ENCODE results near the gene FLVCR2.

DNA sequence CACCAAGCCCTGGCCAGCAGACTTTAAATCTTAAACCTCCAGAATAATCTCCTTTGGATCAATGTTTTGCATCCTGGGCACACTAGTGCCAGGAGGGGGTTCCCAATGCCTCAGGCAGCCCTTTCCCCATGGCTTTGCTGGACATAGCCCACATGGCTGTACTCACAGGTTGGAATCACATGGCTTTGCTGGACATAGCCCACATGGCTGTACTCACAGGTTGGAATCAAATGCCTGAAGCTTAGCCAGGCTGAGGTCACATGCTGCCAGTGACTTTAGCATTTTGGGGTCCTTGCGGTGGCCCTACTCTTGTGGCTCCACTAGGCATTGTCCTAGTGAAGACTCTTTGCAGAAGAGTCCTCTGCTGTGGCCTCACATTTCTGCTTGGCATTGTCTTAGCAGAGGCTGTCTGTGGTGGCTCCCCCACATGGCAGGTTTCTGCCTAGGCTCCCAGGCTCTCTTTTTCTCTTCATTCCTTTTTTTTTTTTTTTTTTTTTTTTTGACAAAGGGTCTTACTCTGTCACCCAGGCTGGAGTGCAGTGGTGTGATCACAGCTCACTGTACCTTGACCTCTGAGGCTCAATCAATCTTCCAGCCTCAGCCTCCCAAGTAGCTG is 13.0 kb downstream of the FLVCR2 start:
- TF ChIP-seq, protein P1, sequence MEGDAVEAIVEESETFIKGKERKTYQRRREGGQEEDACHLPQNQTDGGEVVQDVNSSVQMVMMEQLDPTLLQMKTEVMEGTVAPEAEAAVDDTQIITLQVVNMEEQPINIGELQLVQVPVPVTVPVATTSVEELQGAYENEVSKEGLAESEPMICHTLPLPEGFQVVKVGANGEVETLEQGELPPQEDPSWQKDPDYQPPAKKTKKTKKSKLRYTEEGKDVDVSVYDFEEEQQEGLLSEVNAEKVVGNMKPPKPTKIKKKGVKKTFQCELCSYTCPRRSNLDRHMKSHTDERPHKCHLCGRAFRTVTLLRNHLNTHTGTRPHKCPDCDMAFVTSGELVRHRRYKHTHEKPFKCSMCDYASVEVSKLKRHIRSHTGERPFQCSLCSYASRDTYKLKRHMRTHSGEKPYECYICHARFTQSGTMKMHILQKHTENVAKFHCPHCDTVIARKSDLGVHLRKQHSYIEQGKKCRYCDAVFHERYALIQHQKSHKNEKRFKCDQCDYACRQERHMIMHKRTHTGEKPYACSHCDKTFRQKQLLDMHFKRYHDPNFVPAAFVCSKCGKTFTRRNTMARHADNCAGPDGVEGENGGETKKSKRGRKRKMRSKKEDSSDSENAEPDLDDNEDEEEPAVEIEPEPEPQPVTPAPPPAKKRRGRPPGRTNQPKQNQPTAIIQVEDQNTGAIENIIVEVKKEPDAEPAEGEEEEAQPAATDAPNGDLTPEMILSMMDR (IDR thresholded peaks at IDR 0.05), result no peak
- TF ChIP-seq POLR2A (IDR thresholded peaks at IDR 0.05; ENCODE audit: low read depth), result no peak
- no peak for TF ChIP-seq POLR2AphosphoS5 (IDR thresholded peaks at IDR 0.05)
- no peak for TF ChIP-seq EP300 (IDR thresholded peaks at IDR 0.05)
